Measurements from ENCODE around the gene PAX8.

GRCh38 chr2:113175042-113175628 lies 103.6 kb downstream of the PAX8 start:
- TF ChIP-seq CTCF (IDR thresholded peaks at IDR 0.05) (no peak), POLR2A (IDR thresholded peaks at IDR 0.05) (no peak)

Data from lower leg skin (tissue), 3 donors.